Adrenal gland (tissue), 5 donors: ENCODE results near the gene PARD3B.

Experiments
- POLR2A ChIP-seq, 2 donors: fragments of 450-650 bp; IDR thresholded peaks; one replicate each; pipeline ENCODE4 v1.6.1; 2017; ENCODE audit warnings: antibody characterized with exemption in 2 of 2, mild to moderate bottlenecking in 2 of 2, moderate library complexity in 1 of 2
- TF ChIP-seq, protein P1 (sequence below), 6 experiments: fragments of 450-650 bp in 4 of 6; fragments of 200-600 bp in 2 of 6; sonication (generic) in 1 of 6; IDR thresholded peaks; 1 replicate in 5 of 6; 2 replicates in 1 of 6; pipeline versions ENCODE4 v1.5.1 to v1.8.0; 2016 to 2021; ENCODE audit warnings: antibody characterized with exemption in 6 of 6, mild to moderate bottlenecking in 2 of 6, moderate library complexity in 1 of 6
- donor health status: DM: no; HTN: no; CAD: no.

DNA sequence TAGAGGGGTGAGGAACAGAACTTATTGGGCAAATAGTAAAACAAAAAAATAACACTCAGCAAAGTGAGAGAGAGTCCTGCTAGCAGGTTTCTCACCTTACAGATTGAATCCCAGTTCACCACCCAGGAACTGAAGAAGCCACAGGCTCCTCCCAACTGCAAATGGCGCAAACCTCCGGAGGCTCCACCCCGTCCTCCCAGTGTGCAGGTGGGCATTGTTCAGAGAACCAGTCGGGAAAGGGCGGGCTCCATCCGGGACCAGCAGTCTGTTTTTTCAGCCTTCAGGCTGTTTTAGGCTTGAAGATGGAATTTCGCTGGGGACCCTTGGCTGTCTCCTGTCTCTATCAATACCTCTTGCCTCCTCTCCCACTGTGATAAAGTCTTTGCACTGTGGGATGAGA lies 317.5 kb downstream of the PARD3B start:
- TF ChIP-seq, protein P1, sequence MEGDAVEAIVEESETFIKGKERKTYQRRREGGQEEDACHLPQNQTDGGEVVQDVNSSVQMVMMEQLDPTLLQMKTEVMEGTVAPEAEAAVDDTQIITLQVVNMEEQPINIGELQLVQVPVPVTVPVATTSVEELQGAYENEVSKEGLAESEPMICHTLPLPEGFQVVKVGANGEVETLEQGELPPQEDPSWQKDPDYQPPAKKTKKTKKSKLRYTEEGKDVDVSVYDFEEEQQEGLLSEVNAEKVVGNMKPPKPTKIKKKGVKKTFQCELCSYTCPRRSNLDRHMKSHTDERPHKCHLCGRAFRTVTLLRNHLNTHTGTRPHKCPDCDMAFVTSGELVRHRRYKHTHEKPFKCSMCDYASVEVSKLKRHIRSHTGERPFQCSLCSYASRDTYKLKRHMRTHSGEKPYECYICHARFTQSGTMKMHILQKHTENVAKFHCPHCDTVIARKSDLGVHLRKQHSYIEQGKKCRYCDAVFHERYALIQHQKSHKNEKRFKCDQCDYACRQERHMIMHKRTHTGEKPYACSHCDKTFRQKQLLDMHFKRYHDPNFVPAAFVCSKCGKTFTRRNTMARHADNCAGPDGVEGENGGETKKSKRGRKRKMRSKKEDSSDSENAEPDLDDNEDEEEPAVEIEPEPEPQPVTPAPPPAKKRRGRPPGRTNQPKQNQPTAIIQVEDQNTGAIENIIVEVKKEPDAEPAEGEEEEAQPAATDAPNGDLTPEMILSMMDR (IDR thresholded peaks at IDR 0.05), result no peak
- TF ChIP-seq POLR2A (IDR thresholded peaks at IDR 0.05), result no peak
